HL-60 (cell line): ENCODE data around the gene SLC35F3.

Experiments used
- POLR2AphosphoS5 ChIP-seq: IDR thresholded peaks from 2 replicates; pipeline ENCODE4 v1.6.1; 2012; ENCODE audit warnings: low read depth
- TF ChIP-seq, protein P1 (sequence below): IDR thresholded peaks from one replicate; pipeline ENCODE4 v1.5.1; 2011; ENCODE audit warnings: low read length, control low read depth, inconsistent platforms; ENCODE audit not compliant: insufficient read depth
- TF ChIP-seq, protein P2 (sequence below): IDR thresholded peaks from 2 replicates; pipeline ENCODE4 v1.6.1; 2012; ENCODE audit warnings: low read depth; ENCODE audit not compliant: insufficient replicate concordance

DNA sequence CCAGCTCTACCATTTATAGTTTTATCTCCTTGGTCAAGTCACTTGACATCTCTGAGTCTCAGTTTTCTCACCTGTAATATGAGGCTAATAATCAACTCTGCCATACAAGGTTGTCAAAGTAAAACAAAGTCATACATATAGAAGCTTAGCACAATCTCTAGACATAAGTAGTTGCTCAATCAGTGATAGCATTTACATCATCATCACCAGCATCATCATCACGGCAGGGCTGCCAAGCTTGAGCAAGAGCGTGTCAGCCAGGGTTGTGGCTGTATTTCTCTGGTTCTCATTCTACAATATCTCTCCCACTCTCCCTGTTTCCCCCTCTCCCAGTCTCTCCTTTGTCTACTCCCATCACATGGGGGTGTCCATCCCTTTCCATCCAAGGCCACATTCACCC is 427.0 kb downstream of the SLC35F3 start:
- TF ChIP-seq, protein P1, sequence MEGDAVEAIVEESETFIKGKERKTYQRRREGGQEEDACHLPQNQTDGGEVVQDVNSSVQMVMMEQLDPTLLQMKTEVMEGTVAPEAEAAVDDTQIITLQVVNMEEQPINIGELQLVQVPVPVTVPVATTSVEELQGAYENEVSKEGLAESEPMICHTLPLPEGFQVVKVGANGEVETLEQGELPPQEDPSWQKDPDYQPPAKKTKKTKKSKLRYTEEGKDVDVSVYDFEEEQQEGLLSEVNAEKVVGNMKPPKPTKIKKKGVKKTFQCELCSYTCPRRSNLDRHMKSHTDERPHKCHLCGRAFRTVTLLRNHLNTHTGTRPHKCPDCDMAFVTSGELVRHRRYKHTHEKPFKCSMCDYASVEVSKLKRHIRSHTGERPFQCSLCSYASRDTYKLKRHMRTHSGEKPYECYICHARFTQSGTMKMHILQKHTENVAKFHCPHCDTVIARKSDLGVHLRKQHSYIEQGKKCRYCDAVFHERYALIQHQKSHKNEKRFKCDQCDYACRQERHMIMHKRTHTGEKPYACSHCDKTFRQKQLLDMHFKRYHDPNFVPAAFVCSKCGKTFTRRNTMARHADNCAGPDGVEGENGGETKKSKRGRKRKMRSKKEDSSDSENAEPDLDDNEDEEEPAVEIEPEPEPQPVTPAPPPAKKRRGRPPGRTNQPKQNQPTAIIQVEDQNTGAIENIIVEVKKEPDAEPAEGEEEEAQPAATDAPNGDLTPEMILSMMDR = no peak
- TF ChIP-seq, protein P2, sequence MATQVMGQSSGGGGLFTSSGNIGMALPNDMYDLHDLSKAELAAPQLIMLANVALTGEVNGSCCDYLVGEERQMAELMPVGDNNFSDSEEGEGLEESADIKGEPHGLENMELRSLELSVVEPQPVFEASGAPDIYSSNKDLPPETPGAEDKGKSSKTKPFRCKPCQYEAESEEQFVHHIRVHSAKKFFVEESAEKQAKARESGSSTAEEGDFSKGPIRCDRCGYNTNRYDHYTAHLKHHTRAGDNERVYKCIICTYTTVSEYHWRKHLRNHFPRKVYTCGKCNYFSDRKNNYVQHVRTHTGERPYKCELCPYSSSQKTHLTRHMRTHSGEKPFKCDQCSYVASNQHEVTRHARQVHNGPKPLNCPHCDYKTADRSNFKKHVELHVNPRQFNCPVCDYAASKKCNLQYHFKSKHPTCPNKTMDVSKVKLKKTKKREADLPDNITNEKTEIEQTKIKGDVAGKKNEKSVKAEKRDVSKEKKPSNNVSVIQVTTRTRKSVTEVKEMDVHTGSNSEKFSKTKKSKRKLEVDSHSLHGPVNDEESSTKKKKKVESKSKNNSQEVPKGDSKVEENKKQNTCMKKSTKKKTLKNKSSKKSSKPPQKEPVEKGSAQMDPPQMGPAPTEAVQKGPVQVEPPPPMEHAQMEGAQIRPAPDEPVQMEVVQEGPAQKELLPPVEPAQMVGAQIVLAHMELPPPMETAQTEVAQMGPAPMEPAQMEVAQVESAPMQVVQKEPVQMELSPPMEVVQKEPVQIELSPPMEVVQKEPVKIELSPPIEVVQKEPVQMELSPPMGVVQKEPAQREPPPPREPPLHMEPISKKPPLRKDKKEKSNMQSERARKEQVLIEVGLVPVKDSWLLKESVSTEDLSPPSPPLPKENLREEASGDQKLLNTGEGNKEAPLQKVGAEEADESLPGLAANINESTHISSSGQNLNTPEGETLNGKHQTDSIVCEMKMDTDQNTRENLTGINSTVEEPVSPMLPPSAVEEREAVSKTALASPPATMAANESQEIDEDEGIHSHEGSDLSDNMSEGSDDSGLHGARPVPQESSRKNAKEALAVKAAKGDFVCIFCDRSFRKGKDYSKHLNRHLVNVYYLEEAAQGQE = no peak
- no peak for TF ChIP-seq POLR2AphosphoS5
